PFSK-1 (cell line): ENCODE measurements around the gene PALLD.

Source experiments
- POLR2AphosphoS5 ChIP-seq: IDR thresholded peaks from 2 replicates; pipeline ENCODE4 v1.6.1; 2012; ENCODE audit warnings: low read depth, mild to moderate bottlenecking, control low read depth, low read length, moderate library complexity
- REST ChIP-seq, 2 experiments: IDR thresholded peaks; 2 replicates each; pipeline versions ENCODE4 v1.6.1 to v1.8.0; 2011 to 2012; ENCODE audit warnings: low read depth in 2 of 2, low read length in 2 of 2, control low read depth in 1 of 2, inconsistent platforms in 1 of 2, mild to moderate bottlenecking in 1 of 2, moderate library complexity in 1 of 2; ENCODE audit not compliant: insufficient read depth in 1 of 2
- SIN3A ChIP-seq: IDR thresholded peaks from 2 replicates; pipeline ENCODE4 v1.6.1; 2012; ENCODE audit warnings: mild to moderate bottlenecking, low read length, moderate library complexity, borderline replicate concordance; ENCODE audit not compliant: insufficient read depth
- TAF1 ChIP-seq: IDR thresholded peaks from 2 replicates; pipeline ENCODE4 v1.6.1; 2012; ENCODE audit warnings: low read length, control low read depth, borderline replicate concordance; ENCODE audit not compliant: insufficient read depth

GRCh38 chr4:168623484-168623883 is 126.6 kb downstream of the PALLD start:
- no peak for TF ChIP-seq POLR2AphosphoS5
- TF ChIP-seq REST (IDR thresholded peaks at IDR 0.05; ENCODE audit: insufficient read depth in 1 of 2, low read depth in 2 of 2, low read length in 2 of 2): no peak
- TF ChIP-seq SIN3A: no peak
- no peak for TF ChIP-seq TAF1
